ENCODE measurements around the gene RERE. TPM values are rescaled to one million over a fixed set of nuclear protein-coding genes. Genes with fewer than 3 reads are reported as not detected.

RERE gene
- total and polyA plus RNA-seq, 2 experiments from 2014 or later, result 148 to 170 TPM

DNA sequence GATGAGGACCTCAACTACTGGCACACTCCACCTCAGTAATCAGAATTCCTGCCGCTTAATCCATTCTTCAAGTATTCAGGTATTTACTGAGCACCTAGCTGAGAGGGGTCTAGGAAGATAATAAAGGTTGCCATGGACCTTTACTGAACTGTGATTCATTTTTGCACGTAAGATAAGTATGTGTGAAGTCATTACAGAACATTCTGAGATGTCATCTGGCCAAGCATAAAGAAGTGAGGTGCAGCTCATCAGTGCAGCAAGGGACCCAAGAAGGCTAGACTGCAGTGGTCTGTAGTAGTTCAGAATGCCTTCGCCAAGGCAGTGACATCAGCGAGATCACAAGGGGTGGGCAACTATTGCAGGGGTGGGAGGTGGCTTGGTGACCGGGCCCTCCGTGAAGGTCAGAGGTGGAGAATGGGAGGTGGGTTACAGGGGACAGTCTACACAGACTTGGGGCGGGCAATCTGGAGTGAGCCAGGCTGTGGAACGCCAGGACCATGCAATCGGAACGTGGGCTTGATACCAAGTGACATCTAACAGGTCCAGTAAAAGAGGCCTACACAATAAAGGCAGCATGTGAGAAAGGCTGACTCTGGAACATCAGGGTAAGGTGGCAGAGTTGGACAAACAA, 392.2 kb downstream of the RERE start:
- H3K27me3 Mint-ChIP-seq (ENCODE audit: insufficient read depth, low read depth, poor library complexity), result peaks cover 16% of the 10 kb centered on the region
- peak overlapping the region; percentile 96 for H3K27ac Mint-ChIP-seq
- no peaks in the 10 kb centered on the region for H3K36me3 ChIP-seq (ENCODE audit: insufficient read depth)
- H2AFZ ChIP-seq, result no peak overlapping the region
- peak overlapping the region; percentile 51; the same call in 1 of the 2 replicates for H3K4me3 ChIP-seq
- H3K4me2 ChIP-seq, result peak overlapping the region; percentile 82
- peaks cover 52% of the 10 kb centered on the region for H3K79me2 ChIP-seq (replicated peaks; ENCODE audit: insufficient read depth)
- H3F3A ChIP-seq (replicated peaks; ENCODE audit: low read depth), result peaks cover 9% of the 10 kb centered on the region; the same call in 1 of the 2 replicates
- peaks cover 17% of the 10 kb centered on the region for H4K20me1 ChIP-seq (replicated peaks; ENCODE audit: insufficient read depth)
- H3K4me3 Mint-ChIP-seq, result peak overlapping the region; percentile 76; the same call in 2 of the 3 replicates
- DNase-seq (ENCODE audit: low spot score), result no peak
- peaks cover 37% of the 10 kb centered on the region for H3K4me1 Mint-ChIP-seq
- H3K9me2 ChIP-seq (ENCODE audit: insufficient read depth), result peaks cover 4% of the 10 kb centered on the region; the same call in 1 of the 2 replicates
- peaks cover 47% of the 10 kb centered on the region for H3K4me1 ChIP-seq (ENCODE audit: insufficient read depth)
- H3K27ac ChIP-seq (ENCODE audit: low read depth), result peak overlapping the region; percentile 96
- H3K36me3 Mint-ChIP-seq (ENCODE audit: low read depth), result no peaks in the 10 kb centered on the region; the same call in 2 of the 3 replicates
- no peaks in the 10 kb centered on the region for H3K27me3 ChIP-seq (ENCODE audit: insufficient read depth)
- no peaks in the 10 kb centered on the region; the same call in 2 of the 3 replicates for H3K9me3 Mint-ChIP-seq
- no peak for ATAC-seq
- TF ChIP-seq ZNF114 (CRISPR knock-in tag; IDR thresholded peaks at IDR 0.05) (no peak), JUNB (IDR thresholded peaks at IDR 0.05; ENCODE audit: unreplicated experiment) (no peak), EZH2 (IDR thresholded peaks at IDR 0.05; ENCODE audit: low read depth, unreplicated experiment) (no peak), CREB1 (CRISPR knock-in tag; IDR thresholded peaks at IDR 0.05; ENCODE audit: low read depth) (no peak), EZH2phosphoT487 (IDR thresholded peaks at IDR 0.05; ENCODE audit: unreplicated experiment) (no peak), NANOG (IDR thresholded peaks at IDR 0.05; ENCODE audit: borderline replicate concordance) (no peak), POLR2AphosphoS5 (IDR thresholded peaks at IDR 0.05; ENCODE audit: low read depth) (no peak), CTCF (conservative IDR thresholded peaks at IDR 0.05; ENCODE audit: low read depth in 2 of 2) (no peak)
- TF ChIP-seq, protein P1, sequence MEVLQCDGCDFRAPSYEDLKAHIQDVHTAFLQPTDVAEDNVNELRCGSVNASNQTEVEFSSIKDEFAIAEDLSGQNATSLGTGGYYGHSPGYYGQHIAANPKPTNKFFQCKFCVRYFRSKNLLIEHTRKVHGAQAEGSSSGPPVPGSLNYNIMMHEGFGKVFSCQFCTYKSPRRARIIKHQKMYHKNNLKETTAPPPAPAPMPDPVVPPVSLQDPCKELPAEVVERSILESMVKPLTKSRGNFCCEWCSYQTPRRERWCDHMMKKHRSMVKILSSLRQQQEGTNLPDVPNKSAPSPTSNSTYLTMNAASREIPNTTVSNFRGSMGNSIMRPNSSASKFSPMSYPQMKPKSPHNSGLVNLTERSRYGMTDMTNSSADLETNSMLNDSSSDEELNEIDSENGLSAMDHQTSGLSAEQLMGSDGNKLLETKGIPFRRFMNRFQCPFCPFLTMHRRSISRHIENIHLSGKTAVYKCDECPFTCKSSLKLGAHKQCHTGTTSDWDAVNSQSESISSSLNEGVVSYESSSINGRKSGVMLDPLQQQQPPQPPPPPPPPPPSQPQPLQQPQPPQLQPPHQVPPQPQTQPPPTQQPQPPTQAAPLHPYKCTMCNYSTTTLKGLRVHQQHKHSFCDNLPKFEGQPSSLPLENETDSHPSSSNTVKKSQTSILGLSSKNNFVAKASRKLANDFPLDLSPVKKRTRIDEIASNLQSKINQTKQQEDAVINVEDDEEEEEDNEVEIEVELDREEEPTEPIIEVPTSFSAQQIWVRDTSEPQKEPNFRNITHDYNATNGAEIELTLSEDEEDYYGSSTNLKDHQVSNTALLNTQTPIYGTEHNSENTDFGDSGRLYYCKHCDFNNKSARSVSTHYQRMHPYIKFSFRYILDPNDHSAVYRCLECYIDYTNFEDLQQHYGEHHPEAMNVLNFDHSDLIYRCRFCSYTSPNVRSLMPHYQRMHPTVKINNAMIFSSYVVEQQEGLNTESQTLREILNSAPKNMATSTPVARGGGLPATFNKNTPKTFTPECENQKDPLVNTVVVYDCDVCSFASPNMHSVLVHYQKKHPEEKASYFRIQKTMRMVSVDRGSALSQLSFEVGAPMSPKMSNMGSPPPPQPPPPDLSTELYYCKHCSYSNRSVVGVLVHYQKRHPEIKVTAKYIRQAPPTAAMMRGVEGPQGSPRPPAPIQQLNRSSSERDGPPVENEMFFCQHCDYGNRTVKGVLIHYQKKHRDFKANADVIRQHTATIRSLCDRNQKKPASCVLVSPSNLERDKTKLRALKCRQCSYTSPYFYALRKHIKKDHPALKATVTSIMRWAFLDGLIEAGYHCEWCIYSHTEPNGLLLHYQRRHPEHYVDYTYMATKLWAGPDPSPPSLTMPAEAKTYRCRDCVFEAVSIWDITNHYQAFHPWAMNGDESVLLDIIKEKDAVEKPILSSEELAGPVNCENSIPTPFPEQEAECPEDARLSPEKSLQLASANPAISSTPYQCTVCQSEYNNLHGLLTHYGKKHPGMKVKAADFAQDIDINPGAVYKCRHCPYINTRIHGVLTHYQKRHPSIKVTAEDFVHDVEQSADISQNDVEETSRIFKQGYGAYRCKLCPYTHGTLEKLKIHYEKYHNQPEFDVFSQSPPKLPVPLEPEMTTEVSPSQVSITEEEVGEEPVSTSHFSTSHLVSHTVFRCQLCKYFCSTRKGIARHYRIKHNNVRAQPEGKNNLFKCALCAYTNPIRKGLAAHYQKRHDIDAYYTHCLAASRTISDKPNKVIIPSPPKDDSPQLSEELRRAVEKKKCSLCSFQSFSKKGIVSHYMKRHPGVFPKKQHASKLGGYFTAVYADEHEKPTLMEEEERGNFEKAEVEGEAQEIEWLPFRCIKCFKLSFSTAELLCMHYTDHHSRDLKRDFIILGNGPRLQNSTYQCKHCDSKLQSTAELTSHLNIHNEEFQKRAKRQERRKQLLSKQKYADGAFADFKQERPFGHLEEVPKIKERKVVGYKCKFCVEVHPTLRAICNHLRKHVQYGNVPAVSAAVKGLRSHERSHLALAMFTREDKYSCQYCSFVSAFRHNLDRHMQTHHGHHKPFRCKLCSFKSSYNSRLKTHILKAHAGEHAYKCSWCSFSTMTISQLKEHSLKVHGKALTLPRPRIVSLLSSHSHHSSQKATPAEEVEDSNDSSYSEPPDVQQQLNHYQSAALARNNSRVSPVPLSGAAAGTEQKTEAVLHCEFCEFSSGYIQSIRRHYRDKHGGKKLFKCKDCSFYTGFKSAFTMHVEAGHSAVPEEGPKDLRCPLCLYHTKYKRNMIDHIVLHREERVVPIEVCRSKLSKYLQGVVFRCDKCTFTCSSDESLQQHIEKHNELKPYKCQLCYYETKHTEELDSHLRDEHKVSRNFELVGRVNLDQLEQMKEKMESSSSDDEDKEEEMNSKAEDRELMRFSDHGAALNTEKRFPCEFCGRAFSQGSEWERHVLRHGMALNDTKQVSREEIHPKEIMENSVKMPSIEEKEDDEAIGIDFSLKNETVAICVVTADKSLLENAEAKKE (CRISPR knock-in tag; IDR thresholded peaks at IDR 0.05), result no peak
- TF ChIP-seq, protein P2, sequence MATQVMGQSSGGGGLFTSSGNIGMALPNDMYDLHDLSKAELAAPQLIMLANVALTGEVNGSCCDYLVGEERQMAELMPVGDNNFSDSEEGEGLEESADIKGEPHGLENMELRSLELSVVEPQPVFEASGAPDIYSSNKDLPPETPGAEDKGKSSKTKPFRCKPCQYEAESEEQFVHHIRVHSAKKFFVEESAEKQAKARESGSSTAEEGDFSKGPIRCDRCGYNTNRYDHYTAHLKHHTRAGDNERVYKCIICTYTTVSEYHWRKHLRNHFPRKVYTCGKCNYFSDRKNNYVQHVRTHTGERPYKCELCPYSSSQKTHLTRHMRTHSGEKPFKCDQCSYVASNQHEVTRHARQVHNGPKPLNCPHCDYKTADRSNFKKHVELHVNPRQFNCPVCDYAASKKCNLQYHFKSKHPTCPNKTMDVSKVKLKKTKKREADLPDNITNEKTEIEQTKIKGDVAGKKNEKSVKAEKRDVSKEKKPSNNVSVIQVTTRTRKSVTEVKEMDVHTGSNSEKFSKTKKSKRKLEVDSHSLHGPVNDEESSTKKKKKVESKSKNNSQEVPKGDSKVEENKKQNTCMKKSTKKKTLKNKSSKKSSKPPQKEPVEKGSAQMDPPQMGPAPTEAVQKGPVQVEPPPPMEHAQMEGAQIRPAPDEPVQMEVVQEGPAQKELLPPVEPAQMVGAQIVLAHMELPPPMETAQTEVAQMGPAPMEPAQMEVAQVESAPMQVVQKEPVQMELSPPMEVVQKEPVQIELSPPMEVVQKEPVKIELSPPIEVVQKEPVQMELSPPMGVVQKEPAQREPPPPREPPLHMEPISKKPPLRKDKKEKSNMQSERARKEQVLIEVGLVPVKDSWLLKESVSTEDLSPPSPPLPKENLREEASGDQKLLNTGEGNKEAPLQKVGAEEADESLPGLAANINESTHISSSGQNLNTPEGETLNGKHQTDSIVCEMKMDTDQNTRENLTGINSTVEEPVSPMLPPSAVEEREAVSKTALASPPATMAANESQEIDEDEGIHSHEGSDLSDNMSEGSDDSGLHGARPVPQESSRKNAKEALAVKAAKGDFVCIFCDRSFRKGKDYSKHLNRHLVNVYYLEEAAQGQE (IDR thresholded peaks at IDR 0.05; ENCODE audit: unreplicated experiment), result no peak
- TF ChIP-seq, protein P3, sequence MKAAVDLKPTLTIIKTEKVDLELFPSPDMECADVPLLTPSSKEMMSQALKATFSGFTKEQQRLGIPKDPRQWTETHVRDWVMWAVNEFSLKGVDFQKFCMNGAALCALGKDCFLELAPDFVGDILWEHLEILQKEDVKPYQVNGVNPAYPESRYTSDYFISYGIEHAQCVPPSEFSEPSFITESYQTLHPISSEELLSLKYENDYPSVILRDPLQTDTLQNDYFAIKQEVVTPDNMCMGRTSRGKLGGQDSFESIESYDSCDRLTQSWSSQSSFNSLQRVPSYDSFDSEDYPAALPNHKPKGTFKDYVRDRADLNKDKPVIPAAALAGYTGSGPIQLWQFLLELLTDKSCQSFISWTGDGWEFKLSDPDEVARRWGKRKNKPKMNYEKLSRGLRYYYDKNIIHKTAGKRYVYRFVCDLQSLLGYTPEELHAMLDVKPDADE (IDR thresholded peaks at IDR 0.05), result no peak
